Measurements from ENCODE around the gene C5orf58.

DNA sequence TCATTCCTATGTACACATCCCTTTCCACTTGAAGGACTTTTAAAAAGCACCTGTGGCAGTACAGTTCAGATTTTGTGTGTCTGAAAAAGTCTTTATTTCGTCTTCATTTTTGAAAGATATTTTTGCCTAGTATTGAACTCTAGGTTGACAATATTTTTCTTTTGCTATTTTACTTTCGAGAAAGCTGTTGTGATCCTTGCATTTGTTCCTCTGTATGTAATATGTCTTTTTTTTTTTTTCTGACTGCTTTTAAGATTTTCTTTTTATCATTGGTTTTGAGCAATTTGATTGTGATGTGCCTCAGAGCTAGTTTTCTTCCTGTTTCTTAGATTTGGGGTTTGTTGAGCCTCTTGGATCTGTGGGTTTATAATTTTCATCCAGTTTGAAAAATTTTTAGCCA, 51.4 kb downstream of the C5orf58 start:
- TF ChIP-seq POLR2A (IDR thresholded peaks at IDR 0.05) = no peak
- no peak for TF ChIP-seq CTCF (IDR thresholded peaks at IDR 0.05)

All from uterus (tissue), 2 donors.